Left renal pelvis (tissue), 4 donors: Measurements from ENCODE around the gene HLA-F. TPM values are rescaled to one million over a fixed set of nuclear protein-coding genes. Genes with fewer than 3 reads are reported as not detected.

Source experiments
- DNase-seq, 4 donors: peaks; one replicate each; pipeline ENCODE4 v3.0.0-alpha.2; 2013; ENCODE audit warnings: low read depth in 4 of 4, low spot score in 3 of 4
- polyA plus RNA-seq, 4 donors: library from polyadenylated mRNA; unstranded; fragments of 120-200 nt; gene quantifications; one replicate each; pipeline ENCODE4 v1.2.1, GENCODE V29; 2013; ENCODE audit not compliant: insufficient read length in 4 of 4

Gene HLA-F
- polyA plus RNA-seq, 4 donors: 4.9 to 8.4 (median 5.9) TPM

DNA sequence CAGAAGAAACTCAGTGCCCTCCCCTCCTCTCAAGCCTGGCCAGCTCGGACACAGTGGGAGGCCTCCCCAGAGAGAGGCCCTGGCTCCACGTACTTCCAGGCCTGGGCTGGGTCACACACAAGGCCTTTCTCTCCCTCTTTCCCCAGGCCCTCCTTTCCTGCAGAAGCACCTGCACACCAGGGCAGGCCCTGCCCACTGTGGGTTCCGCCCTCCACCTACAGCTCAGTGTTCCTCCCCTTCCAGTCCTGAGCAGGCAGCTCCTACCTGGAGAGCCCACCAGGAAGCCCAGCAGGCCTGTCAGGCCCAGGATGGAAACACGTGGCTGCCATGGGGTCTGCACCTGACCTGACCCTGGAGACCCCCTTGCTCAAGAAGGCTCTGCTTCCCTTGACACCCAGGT, 18.9 kb downstream of the HLA-F start:
- DNase-seq: no peak

- DNase-seq: no peak
Measured at GRCh38 chr6:29743025-29743424, 19.8 kb downstream of the HLA-F start.

- DNase-seq: no peak
Measured at GRCh38 chr6:29743568-29743967, 20.3 kb downstream of the HLA-F start.

- no peak for DNase-seq
Measured at GRCh38 chr6:29744131-29744530, 20.9 kb downstream of the HLA-F start.

DNA sequence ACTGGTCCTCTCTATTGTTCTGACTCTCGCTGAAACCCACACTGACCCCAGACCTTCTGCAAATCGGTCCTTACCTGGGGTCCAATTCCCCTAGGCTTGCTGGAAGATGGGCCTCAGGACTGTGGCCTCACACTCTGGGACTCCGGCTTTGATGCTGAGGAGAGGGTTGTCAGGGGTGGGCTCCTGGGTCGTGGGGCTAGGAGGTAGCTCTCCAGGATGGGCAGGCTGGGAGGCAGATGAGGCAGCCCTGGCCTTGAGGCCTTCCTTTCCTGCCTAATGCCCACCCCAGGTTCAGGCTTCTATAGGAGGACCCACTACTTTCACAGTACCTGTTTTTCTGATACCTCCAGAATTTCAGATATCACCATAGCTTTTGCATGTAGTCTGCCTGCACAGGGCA, 21.4 kb downstream of the HLA-F start:
- no peak for DNase-seq

GRCh38 chr6:29745386-29745785, 22.2 kb downstream of the HLA-F start:
- no peak for DNase-seq

DNA sequence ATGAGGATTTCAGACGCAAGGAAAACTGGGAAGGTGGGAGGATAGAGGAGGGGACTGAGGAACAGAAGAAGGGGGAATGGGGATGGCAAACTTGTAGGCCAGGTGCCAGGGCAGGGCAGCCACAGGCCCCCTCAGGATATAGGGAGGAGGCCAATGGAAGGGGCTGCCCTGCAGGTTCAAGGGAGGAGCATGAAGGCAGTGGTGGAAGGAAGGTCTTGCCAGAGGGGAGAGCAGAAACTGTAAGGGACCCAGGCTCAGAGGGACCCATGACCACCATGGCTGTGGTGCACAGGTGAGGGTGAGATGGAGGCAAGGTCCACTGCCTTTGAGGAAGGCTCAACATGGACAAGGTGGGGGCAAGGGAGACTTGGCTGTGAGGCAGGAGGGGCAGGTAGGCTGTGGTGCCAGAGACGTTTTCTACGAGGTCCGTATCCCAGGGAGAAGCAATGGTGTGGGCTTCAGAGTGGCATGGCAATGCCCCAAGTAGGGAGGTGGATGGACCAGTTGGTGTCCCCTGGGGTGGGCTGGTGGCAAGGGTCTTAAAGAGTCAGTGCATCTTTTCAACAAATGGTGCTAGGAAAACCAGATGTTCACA, 22.7 kb downstream of the HLA-F start:
- DNase-seq: no peak

DNA sequence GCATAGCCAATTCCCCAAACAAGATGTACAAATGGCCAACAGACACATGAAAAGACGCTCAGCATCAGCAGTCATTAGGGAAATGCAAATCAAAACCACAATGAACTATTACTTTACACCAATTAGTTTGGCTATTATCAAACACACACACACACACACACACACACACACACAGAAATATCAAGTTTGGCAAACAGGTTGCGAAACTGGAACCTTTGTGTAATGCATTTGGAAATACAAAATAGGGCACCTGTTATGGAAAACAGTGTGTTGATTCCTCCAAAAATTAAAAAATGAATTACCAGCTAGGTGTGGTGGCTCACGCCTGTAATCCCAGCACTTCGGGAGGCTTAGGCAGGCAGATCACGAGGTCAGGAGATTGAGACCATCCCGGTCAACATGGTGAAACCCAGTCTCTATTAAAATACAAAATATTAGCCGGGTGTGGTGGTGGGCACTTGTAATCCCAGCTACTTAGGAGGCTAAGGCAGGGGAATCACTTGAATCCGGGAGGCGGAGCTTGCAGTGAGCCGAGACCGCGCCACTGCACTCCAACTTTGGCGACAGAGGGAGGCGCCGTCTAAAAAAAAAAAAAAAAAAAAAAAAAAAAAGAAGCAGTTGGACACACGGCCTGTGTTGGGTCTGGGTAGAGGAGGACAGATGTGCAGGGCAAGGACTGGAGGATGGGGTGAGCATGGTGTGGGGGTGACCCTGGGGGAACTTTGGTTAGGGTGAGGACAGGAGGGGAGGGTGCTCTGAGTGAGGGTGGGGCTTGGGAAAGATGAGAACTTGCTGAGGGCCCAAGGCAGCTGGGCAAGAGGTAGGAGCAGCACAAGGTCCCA, 23.8 kb downstream of the HLA-F start:
- no peak for DNase-seq

DNA sequence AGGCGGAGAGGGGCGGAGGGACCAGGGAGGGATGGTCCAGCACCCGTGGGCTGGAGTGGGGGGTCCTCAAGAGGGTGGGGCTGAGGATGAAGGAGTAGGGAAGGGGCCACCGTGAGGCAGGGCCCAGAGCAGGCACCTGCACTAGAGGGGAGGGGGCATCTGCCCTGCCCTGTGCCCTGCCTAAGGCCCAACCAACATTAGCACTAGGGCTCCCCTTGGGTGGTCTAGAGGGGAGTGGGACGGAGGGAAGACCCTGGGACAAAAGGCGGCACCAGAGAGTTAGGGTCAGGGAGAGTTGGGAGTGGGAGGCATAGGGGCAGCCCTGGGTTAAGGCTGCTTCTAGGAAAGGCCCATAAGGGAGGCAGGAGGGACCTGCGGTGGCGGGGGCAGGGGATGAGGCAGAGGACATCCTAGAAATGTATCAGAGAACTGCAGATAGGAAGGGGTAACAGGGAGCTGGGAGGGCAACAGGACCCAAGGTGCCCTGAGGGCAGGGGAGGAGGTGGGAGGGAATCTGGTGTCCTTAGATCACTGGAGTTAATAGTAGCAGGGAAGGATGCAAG, 24.5 kb downstream of the HLA-F start:
- DNase-seq: no peak

- DNase-seq: peak; percentile 58 to 69 (median 62)
Measured at GRCh38 chr6:29748391-29749307, 25.4 kb downstream of the HLA-F start.

GRCh38 chr6:29749308-29749662, 26.1 kb downstream of the HLA-F start:
- no peak for DNase-seq

GRCh38 chr6:29749668-29750067, 26.4 kb downstream of the HLA-F start:
- DNase-seq: no peak

GRCh38 chr6:29750709-29751108, 27.5 kb downstream of the HLA-F start:
- DNase-seq: no peak

DNA sequence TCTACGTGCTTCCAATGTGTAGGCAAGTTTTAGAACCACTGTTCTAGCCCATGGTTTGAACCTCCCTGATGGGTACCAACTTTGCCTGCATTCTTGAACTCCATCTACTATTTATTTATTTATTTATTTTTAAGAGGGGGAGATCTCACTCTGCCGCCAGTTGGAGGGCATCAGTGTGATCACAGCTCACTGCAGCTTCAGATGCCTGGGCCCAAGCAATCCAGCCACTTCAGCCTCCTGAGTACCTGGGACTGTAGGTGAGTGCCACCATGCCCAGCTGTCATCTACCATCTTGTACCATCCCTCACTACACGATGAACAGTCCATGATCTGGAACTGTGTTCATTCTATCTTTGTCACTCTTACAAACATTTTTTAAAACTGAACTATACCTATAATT, 28.2 kb downstream of the HLA-F start:
- no peak for DNase-seq

- DNase-seq: peak; percentile 41 to 66 (median 58)
Measured at GRCh38 chr6:29752451-29753308, 29.4 kb downstream of the HLA-F start.

DNA sequence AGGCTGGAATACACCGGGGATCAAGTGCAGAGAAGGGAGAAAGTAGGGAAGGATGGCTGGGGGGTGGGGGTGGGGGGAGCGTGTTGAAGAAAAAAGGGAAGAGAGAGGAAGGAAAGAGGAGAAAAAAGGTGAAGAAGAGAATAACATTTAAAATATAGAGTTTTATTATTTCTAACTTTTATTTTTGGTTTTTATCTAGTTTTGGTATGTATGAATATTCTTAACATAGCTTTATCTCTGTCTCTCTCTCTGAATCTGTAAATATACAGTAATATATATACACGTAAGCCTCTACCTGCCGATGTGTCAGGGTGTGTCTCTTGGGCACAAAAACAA, 30.0 kb downstream of the HLA-F start:
- no peak for DNase-seq

DNA sequence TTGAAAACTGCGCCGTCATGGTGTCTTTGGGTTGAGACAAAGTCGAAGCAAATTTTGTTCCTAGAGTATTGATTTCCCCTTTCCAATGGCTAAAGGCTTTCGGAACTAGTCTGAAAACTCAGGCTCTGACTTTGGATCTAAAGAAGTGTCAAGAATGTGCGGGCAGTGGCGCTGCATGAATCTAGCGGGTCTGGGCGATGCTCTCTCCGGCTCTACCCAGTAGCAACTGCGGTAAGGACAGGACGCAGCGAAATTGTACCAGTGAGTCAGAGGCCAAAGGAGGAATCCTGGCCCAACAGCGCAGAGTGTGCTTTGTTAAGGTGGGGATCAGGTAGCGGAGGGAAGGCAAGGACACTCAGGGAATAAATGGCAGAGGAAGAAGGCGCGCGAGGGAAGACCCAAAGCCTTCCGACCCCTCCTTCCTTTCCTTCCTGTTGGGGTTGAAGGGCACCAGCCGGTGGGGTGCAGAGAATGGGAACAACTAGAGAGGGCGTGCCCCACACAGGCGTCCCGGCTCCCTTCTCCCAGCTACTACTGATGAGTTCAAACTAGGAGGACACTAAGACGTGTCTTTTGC, 32.1 kb downstream of the HLA-F start:
- no peak for DNase-seq

DNA sequence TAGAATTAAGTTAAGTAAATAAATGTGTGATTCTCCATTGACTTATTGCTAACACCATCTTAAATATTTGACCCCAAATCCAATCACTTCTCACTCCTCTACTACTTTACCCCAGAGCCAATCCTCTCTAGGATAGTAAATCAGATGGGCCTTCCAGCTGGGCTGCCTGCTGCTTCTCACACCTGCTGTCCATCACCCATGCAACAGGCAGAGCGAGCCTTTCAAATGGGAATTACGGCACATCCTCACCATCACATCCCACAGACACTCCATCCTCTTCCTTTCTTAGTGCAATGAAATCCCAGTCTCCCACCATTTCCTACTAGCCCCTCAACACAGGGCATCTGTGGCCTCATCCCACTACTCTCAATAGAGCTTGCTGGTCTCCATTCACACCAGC, 34.0 kb downstream of the HLA-F start:
- DNase-seq: no peak

GRCh38 chr6:29757701-29758293, 34.6 kb downstream of the HLA-F start:
- DNase-seq: no peak
